Measurements from ENCODE around the gene PRR13.

- TF ChIP-seq CTCF (IDR thresholded peaks at IDR 0.05) (no peak), POLR2AphosphoS5 (IDR thresholded peaks at IDR 0.05) (no peak)
Measured at GRCh38 chr12:53476769-53477209, 35.3 kb downstream of the PRR13 start.
